Smooth muscle cell (in vitro differentiated cells): Measurements from ENCODE around the gene AEN. TPM values are rescaled to one million over a fixed set of nuclear protein-coding genes. Genes with fewer than 3 reads are reported as not detected.

ENCODE experiments used
- DNase-seq: peaks from one replicate; lab custom pipeline; 2025; ENCODE audit not compliant: unreplicated experiment; lab: John Stamatoyannopoulos, UW
- H2AFZ ChIP-seq: fragments of 200-600 bp; sonication (generic); 2 replicates; pipeline ENCODE4 v1.6.0; 2016; ENCODE audit warnings: antibody characterized with exemption, low read depth, mild to moderate bottlenecking
- H3F3A ChIP-seq: fragments of 200-600 bp; sonication (generic); 2 replicates; pipeline ENCODE4 v1.6.0; 2017; ENCODE audit warnings: antibody characterized with exemption, low read depth
- H3K27ac ChIP-seq: fragments of 200-600 bp; sonication (generic); 2 replicates; pipeline ENCODE4 v1.5.1; 2016; ENCODE audit warnings: low read depth, mild to moderate bottlenecking
- H3K27me3 ChIP-seq: fragments of 200-600 bp; sonication (generic); 2 replicates; pipeline ENCODE4 v1.6.1; 2016; ENCODE audit warnings: low read depth, mild to moderate bottlenecking
- H3K36me3 ChIP-seq: fragments of 200-600 bp; sonication (generic); 2 replicates; pipeline ENCODE4 v1.5.1; 2016; ENCODE audit warnings: low read depth
- H3K4me1 ChIP-seq: fragments of 200-600 bp; sonication (generic); 2 replicates; pipeline ENCODE4 v1.5.1; 2016; ENCODE audit warnings: low read depth
- H3K4me2 ChIP-seq: fragments of 200-600 bp; sonication (generic); 2 replicates; pipeline ENCODE4 v1.6.0; 2016; ENCODE audit warnings: mild to moderate bottlenecking
- H3K4me3 ChIP-seq: fragments of 200-600 bp; sonication (generic); 2 replicates; pipeline ENCODE4 v1.5.1; 2016; ENCODE audit warnings: mild to moderate bottlenecking
- H3K79me2 ChIP-seq: fragments of 200-600 bp; sonication (generic); 2 replicates; pipeline ENCODE4 v1.6.0; 2016; ENCODE audit warnings: low read depth, mild to moderate bottlenecking
- H3K9ac ChIP-seq: fragments of 200-600 bp; sonication (generic); 2 replicates; pipeline ENCODE4 v1.6.0; 2016; ENCODE audit warnings: low read depth
- H3K9me3 ChIP-seq: fragments of 200-600 bp; sonication (generic); replicated peaks from 2 replicates; pipeline ENCODE4 v1.5.1; 2016; ENCODE audit warnings: low read depth
- H4K20me1 ChIP-seq: fragments of 200-600 bp; sonication (generic); 2 replicates; pipeline ENCODE4 v1.6.0; 2016; ENCODE audit warnings: low read depth
- CTCF ChIP-seq: fragments of 200-600 bp; sonication (generic); IDR thresholded peaks from 2 replicates; pipeline ENCODE4 v1.5.1; 2017; ENCODE audit warnings: borderline replicate concordance, mild to moderate bottlenecking, antibody characterized with exemption; ENCODE audit not compliant: insufficient read depth, poor library complexity, severe bottlenecking
- WGBS: methylation state at CpG from one replicate; pipeline ENCODE4 v1.1.7; 2016; ENCODE audit warnings: low lambda C conversion rate; 5-methylcytosine and 5-hydroxymethylcytosine counted together
- polyA plus RNA-seq: library from polyadenylated mRNA; unstranded; fragments of >200 nt; fragmentation: Nextera tagmentation; extraction: Ambion mirVana; gene quantifications from 2 replicates; pipeline ENCODE4 v1.2.1, GENCODE V29; 2016
- total RNA-seq: library from RNA; depleted of rRNA; stranded (reverse); fragments of >200 nt; gene quantifications from 2 replicates; pipeline ENCODE4 v1.2.3, GENCODE V29; 2014

The AEN gene
- total and polyA plus RNA-seq, 2 experiments from 2014 or later: 44.5 to 57.6 TPM

- Histone ChIP-seq H3K4me1 (no peaks in the 10 kb centered on the region), H3K9me3 (no peaks in the 10 kb centered on the region), H3K9ac (no peak overlapping the region), H3K27ac (no peak overlapping the region), H4K20me1 (no peaks in the 10 kb centered on the region), H3K79me2 (no peaks in the 10 kb centered on the region), H2AFZ (no peak overlapping the region), H3K27me3 (no peaks in the 10 kb centered on the region), H3K4me3 (no peak overlapping the region), H3K4me2 (no peak overlapping the region), H3F3A (no peaks in the 10 kb centered on the region), H3K36me3 (no peaks in the 10 kb centered on the region)
- WGBS: 98% methylated on average over 14 of the region's 14 CpGs
- DNase-seq: no peak
- TF ChIP-seq CTCF: no peak
Measured at GRCh38 chr15:88645171-88646087, 24.3 kb downstream of the AEN start.

GRCh38 chr15:88646088-88646405, 24.9 kb downstream of the AEN start:
- H2AFZ ChIP-seq: no peak overlapping the region
- 79% methylated on average over 1 of the region's 1 CpG for WGBS
- no peak for TF ChIP-seq CTCF
- no peak overlapping the region for H3K4me3 ChIP-seq
- H3K9me3 ChIP-seq: no peaks in the 10 kb centered on the region
- H3K27ac ChIP-seq: no peak overlapping the region
- no peaks in the 10 kb centered on the region for H3K79me2 ChIP-seq
- H3K4me1 ChIP-seq: no peaks in the 10 kb centered on the region
- H3K9ac ChIP-seq: no peak overlapping the region
- no peak overlapping the region for H3K4me2 ChIP-seq
- no peaks in the 10 kb centered on the region for H3F3A ChIP-seq
- H4K20me1 ChIP-seq: no peaks in the 10 kb centered on the region
- no peaks in the 10 kb centered on the region for H3K36me3 ChIP-seq
- no peak for DNase-seq
- H3K27me3 ChIP-seq: no peaks in the 10 kb centered on the region

- no peak overlapping the region for H3K27ac ChIP-seq
- no peak for DNase-seq
- H2AFZ ChIP-seq: no peak overlapping the region
Measured at GRCh38 chr15:88646951-88647350, 25.8 kb downstream of the AEN start.

More at GRCh38 chr15:88646951-88647350, 25.8 kb downstream of the AEN start:
- H3K9ac ChIP-seq: no peak overlapping the region
- no peaks in the 10 kb centered on the region for H3K9me3 ChIP-seq
- H4K20me1 ChIP-seq: no peaks in the 10 kb centered on the region
- H3K4me1 ChIP-seq: no peaks in the 10 kb centered on the region
- WGBS: 86% methylated on average over 5 of the region's 5 CpGs
- no peaks in the 10 kb centered on the region for H3K27me3 ChIP-seq
- no peaks in the 10 kb centered on the region for H3K79me2 ChIP-seq
- no peaks in the 10 kb centered on the region for H3K36me3 ChIP-seq
- H3K4me2 ChIP-seq: no peak overlapping the region
- H3K4me3 ChIP-seq: no peak overlapping the region
- no peak for TF ChIP-seq CTCF
- H3F3A ChIP-seq: no peaks in the 10 kb centered on the region
